GM21515 (cell line): ENCODE measurements around the gene MAP1LC3A.

ENCODE experiments used
- ATAC-seq: cut with Tn5 transposase; IDR thresholded peaks from one replicate; pipeline ENCODE4 v1.9.1; 2021; ENCODE audit not compliant: unreplicated experiment

Gene MAP1LC3A

GRCh38 chr20:34574861-34575260, 16.3 kb downstream of the MAP1LC3A start:
- no peak for ATAC-seq

GRCh38 chr20:34575271-34575670, 16.8 kb downstream of the MAP1LC3A start:
- no peak for ATAC-seq

GRCh38 chr20:34575756-34576155, 17.2 kb downstream of the MAP1LC3A start:
- ATAC-seq: no peak

- no peak for ATAC-seq
Observed at GRCh38 chr20:34577061-34577460, 18.5 kb downstream of the MAP1LC3A start.

- ATAC-seq: no peak
Observed at GRCh38 chr20:34578025-34578424, 19.5 kb downstream of the MAP1LC3A start.

- no peak for ATAC-seq
Observed at GRCh38 chr20:34578521-34578920, 20.0 kb downstream of the MAP1LC3A start.

- ATAC-seq: no peak
Observed at GRCh38 chr20:34579191-34579978, 20.9 kb downstream of the MAP1LC3A start.

- ATAC-seq: peak; percentile 64
Observed at GRCh38 chr20:34579979-34580940, 21.7 kb downstream of the MAP1LC3A start.

- no peak for ATAC-seq
Observed at GRCh38 chr20:34581341-34582184, 23.0 kb downstream of the MAP1LC3A start.

- no peak for ATAC-seq
Observed at GRCh38 chr20:34582221-34582620, 23.7 kb downstream of the MAP1LC3A start.

- ATAC-seq: no peak
Observed at GRCh38 chr20:34582911-34583310, 24.4 kb downstream of the MAP1LC3A start.

- ATAC-seq: no peak
Observed at GRCh38 chr20:34583544-34583943, 25.0 kb downstream of the MAP1LC3A start.

GRCh38 chr20:34585019-34585418, 26.5 kb downstream of the MAP1LC3A start:
- ATAC-seq: no peak

GRCh38 chr20:34586488-34587163, 28.1 kb downstream of the MAP1LC3A start:
- no peak for ATAC-seq

GRCh38 chr20:34595377-34596184, 37.1 kb downstream of the MAP1LC3A start:
- no peak for ATAC-seq

- ATAC-seq: no peak
Observed at GRCh38 chr20:34600892-34601653, 42.6 kb downstream of the MAP1LC3A start.

- no peak for ATAC-seq
Observed at GRCh38 chr20:34604980-34605788, 46.7 kb downstream of the MAP1LC3A start.

- no peak for ATAC-seq
Observed at GRCh38 chr20:34607066-34607465, 48.5 kb downstream of the MAP1LC3A start.
